WI38 (cell line): ENCODE data around the gene AKAP7.

Source experiments
- H3K4me3 ChIP-seq: 2 replicates; pipeline ENCODE4 v1.5.1; 2011; ENCODE audit warnings: low read depth, mild to moderate bottlenecking, control low read depth, low read length
- CTCF ChIP-seq: IDR thresholded peaks from 2 replicates; pipeline ENCODE4 v1.5.1; 2012; ENCODE audit warnings: low read depth, mild to moderate bottlenecking, control low read depth, low read length

Gene AKAP7

GRCh38 chr6:131172222-131172621 lies 37.0 kb downstream of the AKAP7 start:
- H3K4me3 ChIP-seq: no peak overlapping the region
- TF ChIP-seq CTCF: no peak

GRCh38 chr6:131173680-131174079 lies 38.4 kb downstream of the AKAP7 start:
- no peak overlapping the region for H3K4me3 ChIP-seq

GRCh38 chr6:131175564-131175963 lies 40.3 kb downstream of the AKAP7 start:
- no peak overlapping the region for H3K4me3 ChIP-seq
- TF ChIP-seq CTCF: no peak

More at GRCh38 chr6:131173680-131174079, 38.4 kb downstream of the AKAP7 start:
- no peak for TF ChIP-seq CTCF

- no peak for TF ChIP-seq CTCF
- no peak overlapping the region for H3K4me3 ChIP-seq
Observed at GRCh38 chr6:131177996-131178395, 42.7 kb downstream of the AKAP7 start.

GRCh38 chr6:131182991-131183425 lies 47.7 kb downstream of the AKAP7 start:
- no peak overlapping the region for H3K4me3 ChIP-seq
- TF ChIP-seq CTCF: 0 out of 2 replicates have a peak, but pooled peaks have one; percentile 33

GRCh38 chr6:131183427-131184095 lies 48.3 kb downstream of the AKAP7 start:
- TF ChIP-seq CTCF: no peak

GRCh38 chr6:131191590-131191989 lies 56.3 kb downstream of the AKAP7 start:
- H3K4me3 ChIP-seq: no peak overlapping the region
- no peak for TF ChIP-seq CTCF

More at GRCh38 chr6:131183427-131184095, 48.3 kb downstream of the AKAP7 start:
- no peak overlapping the region for H3K4me3 ChIP-seq
